HCT116 (cell line): ENCODE data around the gene MRPS18A. TPM values are rescaled to one million over a fixed set of nuclear protein-coding genes. Genes with fewer than 3 reads are reported as not detected.

Source experiments
- ATAC-seq: fragments of 200-7000 bp; cut with Tn5 transposase; 2 replicates; pipeline ENCODE4 v1.9.1; 2020; ENCODE audit warnings: mild to moderate bottlenecking, moderate library complexity
- BruUV-seq: library from RNA; stranded (reverse); fragments of 400-500 nt; replicated peaks from 2 replicates; lab custom pipeline; 2021; lab: Mats Ljungman, UMichigan
- CTCF ChIA-PET: fragments of 300-600 bp; sonication (Branson Sonifier 250); formaldehyde crosslinking; loops from one replicate; lab custom pipeline; 2021; ENCODE audit warnings: antibody characterized with exemption; lab: Charles Lee
- POLR2A ChIA-PET: fragments of 300-600, 350-600 bp; sonication (Branson Sonifier 250); formaldehyde crosslinking; loops from one replicate; lab custom pipeline; 2021; ENCODE audit warnings: antibody characterized with exemption; lab: Charles Lee
- RAD21 ChIA-PET, 2 experiments: fragments of 300-600 bp; sonication (Branson Sonifier 250); formaldehyde crosslinking; loops; one replicate each; lab custom pipeline; 2023; ENCODE audit warnings: low total read pairs in 2 of 2; ENCODE audit not compliant: uncharacterized antibody in 2 of 2, unreplicated experiment in 2 of 2, low non-redundant PET in 1 of 2; lab: Charles Lee
- DNase-seq: peaks from one replicate; pipeline ENCODE4 v3.0.0-alpha.2; 2010; ENCODE audit warnings: low read depth, low spot score
- H2AFZ ChIP-seq: fragments of 200-600 bp; shearing (Covaris generic), sonication (generic); 2 replicates; pipeline ENCODE4 v1.6.1; 2017; ENCODE audit warnings: low read depth, mixed run types, mixed read lengths, antibody characterized with exemption, low read length; ENCODE audit not compliant: poor library complexity, severe bottlenecking
- H3K27ac ChIP-seq: 2 replicates; pipeline ENCODE4 v1.5.1; 2012; ENCODE audit warnings: low read depth, low read length
- H3K27me3 ChIP-seq: fragments of 200-600 bp; sonication (generic); 2 replicates; pipeline ENCODE4 v1.6.1; 2016; ENCODE audit warnings: mixed run types, low read length, mixed read lengths; ENCODE audit not compliant: insufficient read depth
- H3K36me3 ChIP-seq, 2 experiments: fragments of 200-500 bp in 1 of 2; fragments of 200-600 bp in 1 of 2; sonication (Bioruptor generic) in 1 of 2; sonication (generic) in 1 of 2; 2 replicates each; pipeline versions ENCODE4 v1.5.1 to v1.6.1; 2014 to 2016; ENCODE audit warnings: low read length in 2 of 2, inconsistent platforms in 1 of 2, mixed read lengths in 1 of 2, mixed run types in 1 of 2; ENCODE audit not compliant: insufficient read depth in 2 of 2, control insufficient read depth in 1 of 2
- H3K4me1 ChIP-seq, 2 experiments: fragments of 200-600 bp in 1 of 2; sonication (generic) in 1 of 2; 2 replicates each; pipeline versions ENCODE4 v1.5.1 to v1.6.1; 2012 to 2017; ENCODE audit warnings: low read length in 2 of 2, inconsistent platforms in 1 of 2, mild to moderate bottlenecking in 1 of 2, mixed read lengths in 1 of 2, mixed run types in 1 of 2, moderate library complexity in 1 of 2; ENCODE audit not compliant: insufficient read depth in 2 of 2, control insufficient read depth in 1 of 2
- H3K4me2 ChIP-seq: fragments of 200-600 bp; sonication (generic); 2 replicates; pipeline ENCODE4 v1.6.1; 2017; ENCODE audit warnings: mixed run types, low read length, mixed read lengths
- H3K4me3 ChIP-seq, 2 experiments: fragments of 200-600 bp in 1 of 2; sonication (generic) in 1 of 2; replicated peaks in 1 of 2; 2 replicates each; pipeline ENCODE4 v1.5.1; 2011 to 2016; ENCODE audit warnings: low read length in 2 of 2, control low read depth in 1 of 2, low read depth in 1 of 2, mild to moderate bottlenecking in 1 of 2, mixed read lengths in 1 of 2, mixed run types in 1 of 2
- H3K79me2 ChIP-seq: fragments of 200-600 bp; sonication (generic); 2 replicates; pipeline ENCODE4 v1.6.1; 2017; ENCODE audit warnings: mild to moderate bottlenecking, mixed run types, low read length, moderate library complexity, mixed read lengths; ENCODE audit not compliant: insufficient read depth
- H3K9ac ChIP-seq: fragments of 200-600 bp; sonication (generic); 2 replicates; pipeline ENCODE4 v1.6.1; 2016; ENCODE audit warnings: low read length, mixed read lengths
- H3K9me2 ChIP-seq: fragments of 200-600 bp; sonication (generic), shearing (Covaris generic); 2 replicates; pipeline ENCODE4 v1.6.1; 2017; ENCODE audit warnings: mixed run types, mild to moderate bottlenecking, moderate library complexity; ENCODE audit not compliant: insufficient read depth
- H3K9me3 ChIP-seq, 2 experiments: fragments of 200-500 bp in 1 of 2; fragments of 200-600 bp in 1 of 2; sonication (Bioruptor generic) in 1 of 2; sonication (generic) in 1 of 2; 2 replicates each; pipeline ENCODE4 v1.6.1; 2014 to 2017; ENCODE audit warnings: low read length in 2 of 2, mixed read lengths in 2 of 2, inconsistent platforms in 1 of 2, low read depth in 1 of 2, mild to moderate bottlenecking in 1 of 2, mixed run types in 1 of 2, moderate library complexity in 1 of 2; ENCODE audit not compliant: control insufficient read depth in 1 of 2, insufficient read depth in 1 of 2
- H4K20me1 ChIP-seq: fragments of 200-600 bp; sonication (generic), shearing (Covaris generic); 2 replicates; pipeline ENCODE4 v1.6.1; 2017; ENCODE audit warnings: mixed run types, mild to moderate bottlenecking, moderate library complexity; ENCODE audit not compliant: insufficient read depth
- CEBPB ChIP-seq: IDR thresholded peaks from 2 replicates; pipeline ENCODE4 v1.6.1; 2012; ENCODE audit warnings: low read depth
- EGR1 ChIP-seq: IDR thresholded peaks from 2 replicates; pipeline ENCODE4 v1.6.1; 2012; ENCODE audit warnings: low read depth
- EZH2 ChIP-seq: fragments of 200-600 bp; sonication (generic); IDR thresholded peaks from 2 replicates; pipeline ENCODE4 v1.6.1; 2017; ENCODE audit warnings: antibody characterized with exemption, mixed run types
- FOSL1 ChIP-seq: IDR thresholded peaks from 2 replicates; pipeline ENCODE4 v1.6.1; 2012; ENCODE audit warnings: low read depth
- REST ChIP-seq: IDR thresholded peaks from 2 replicates; pipeline ENCODE4 v1.6.1; 2012; ENCODE audit warnings: low read depth
- TCF7L2 ChIP-seq: IDR thresholded peaks from 2 replicates; pipeline ENCODE4 v1.7.0; 2011; ENCODE audit warnings: borderline replicate concordance, inconsistent platforms; ENCODE audit not compliant: insufficient read depth, insufficient read length; ENCODE audit errors: extremely low read depth
- ZBTB33 ChIP-seq: IDR thresholded peaks from 2 replicates; pipeline ENCODE4 v1.6.1; 2011; ENCODE audit warnings: mild to moderate bottlenecking, low read length, moderate library complexity; ENCODE audit not compliant: insufficient replicate concordance; ENCODE audit errors: extremely low read depth
- intact Hi-C: fragments of 100-400 bp; cut with micrococcal nuclease; formaldehyde crosslinking; loops from 2 replicates; pipeline ENCODE4 v1.10.0; 2022
- total RNA-seq: library from RNA; stranded (reverse); gene quantifications from one replicate; pipeline ENCODE4 v1.2.1, GENCODE V29; 2021; ENCODE audit not compliant: unreplicated experiment
- TF ChIP-seq, protein P1 (sequence below): IDR thresholded peaks from 2 replicates; pipeline ENCODE4 v1.6.1; 2012
- TF ChIP-seq, protein P2 (sequence below): IDR thresholded peaks from 2 replicates; pipeline ENCODE4 v1.6.1; 2012

Gene MRPS18A
- total RNA-seq, 1 experiment from 2014 or later = 63.0 TPM

DNA sequence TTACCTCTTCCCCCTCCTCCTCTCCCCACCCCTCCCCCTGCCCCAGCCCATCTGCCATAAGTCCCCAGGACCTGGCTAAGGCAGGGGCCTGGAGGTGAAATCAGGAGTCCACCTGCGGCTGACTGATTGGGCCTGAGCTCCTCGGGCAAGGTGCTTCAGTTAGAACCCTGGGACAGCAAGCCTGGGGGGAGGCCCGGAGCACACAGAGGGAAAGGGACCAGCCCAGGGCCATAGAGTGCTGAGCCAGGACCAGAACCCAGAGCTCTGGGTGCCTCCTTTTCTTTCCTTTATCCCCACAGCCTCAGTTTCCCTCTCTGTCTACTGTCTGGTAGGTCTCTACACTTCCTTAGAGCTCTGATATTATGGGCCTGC lies 46.7 kb upstream of the MRPS18A start:
- no peak for ATAC-seq
- H3K9me2 ChIP-seq = no peaks in the 10 kb centered on the region
- no peak overlapping the region for H2AFZ ChIP-seq
- ChIA-PET RAD21 (no interaction called here), POLR2A (no interaction called here), CTCF (no interaction called here)
- H3K4me2 ChIP-seq = no peak overlapping the region
- H3K4me3 ChIP-seq = no peak overlapping the region
- H4K20me1 ChIP-seq = no peaks in the 10 kb centered on the region
- H3K4me1 ChIP-seq = peaks cover 0 to 7% of the 10 kb centered on the region in 2 experiments; a peak in 2 of 4 replicates
- intact Hi-C loops = no loop called here
- no TSS peak for BruUV-seq
- H3K27ac ChIP-seq = no peak overlapping the region
- no peak for DNase-seq
- TF ChIP-seq, protein P1, sequence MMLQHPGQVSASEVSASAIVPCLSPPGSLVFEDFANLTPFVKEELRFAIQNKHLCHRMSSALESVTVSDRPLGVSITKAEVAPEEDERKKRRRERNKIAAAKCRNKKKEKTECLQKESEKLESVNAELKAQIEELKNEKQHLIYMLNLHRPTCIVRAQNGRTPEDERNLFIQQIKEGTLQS = no peak
- TF ChIP-seq EGR1 = no peak
- TF ChIP-seq, protein P2, sequence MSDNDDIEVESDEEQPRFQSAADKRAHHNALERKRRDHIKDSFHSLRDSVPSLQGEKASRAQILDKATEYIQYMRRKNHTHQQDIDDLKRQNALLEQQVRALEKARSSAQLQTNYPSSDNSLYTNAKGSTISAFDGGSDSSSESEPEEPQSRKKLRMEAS = no peak
- no peak for TF ChIP-seq ZBTB33
- no peak for TF ChIP-seq FOSL1
- H3K27me3 ChIP-seq = no peaks in the 10 kb centered on the region
- no peaks in the 10 kb centered on the region for H3K36me3 ChIP-seq
- H3K79me2 ChIP-seq = no peaks in the 10 kb centered on the region
- H3K9me3 ChIP-seq = peaks cover 3 to 4% of the 10 kb centered on the region in 2 experiments; a peak in 1 of 4 replicates
- no peak overlapping the region for H3K9ac ChIP-seq

GRCh38 chr6:43733471-43734293 lies 46.1 kb upstream of the MRPS18A start:
- H4K20me1 ChIP-seq = no peaks in the 10 kb centered on the region
- H3K9ac ChIP-seq = no peak overlapping the region
- no peak overlapping the region for H3K4me3 ChIP-seq
- no peak overlapping the region for H3K27ac ChIP-seq
- DNase-seq = no peak
- ATAC-seq = no peak
- H3K9me3 ChIP-seq = peaks cover 3 to 4% of the 10 kb centered on the region in 2 experiments; a peak in 1 of 4 replicates
- no peaks in the 10 kb centered on the region for H3K36me3 ChIP-seq
- ChIA-PET RAD21 (no interaction called here), CTCF (interaction anchor here (0.7 kb wide), 1 partner anchor 34 kb away, joined by 3 read pairs; no protein-coding TSS in a partner anchor), POLR2A (no interaction called here)
- BruUV-seq = no TSS peak
- H2AFZ ChIP-seq = no peak overlapping the region
- intact Hi-C loops = no loop called here
- H3K27me3 ChIP-seq = no peaks in the 10 kb centered on the region
- TF ChIP-seq REST (no peak), EZH2 (no peak), TCF7L2 (no peak), CEBPB (no peak)
- TF ChIP-seq, protein P2 = no peak
- H3K9me2 ChIP-seq = no peaks in the 10 kb centered on the region
- H3K4me1 ChIP-seq = peaks cover 0 to 7% of the 10 kb centered on the region in 2 experiments; a peak in 2 of 4 replicates
- H3K79me2 ChIP-seq = no peaks in the 10 kb centered on the region
- H3K4me2 ChIP-seq = no peak overlapping the region
